GM23338 (cell line): Measurements from ENCODE around the gene C19orf47. TPM values are rescaled to one million over a fixed set of nuclear protein-coding genes. Genes with fewer than 3 reads are reported as not detected.

Source experiments
- ATAC-seq: fragments of 200-7000 bp; cut with Tn5 transposase; 3 replicates; pipeline ENCODE4 v1.9.1; 2020
- DNase-seq: peaks from one replicate; pipeline ENCODE4 v3.0.0-alpha.2; 2015; ENCODE audit warnings: low spot score
- H2AFZ ChIP-seq: fragments of 200-600 bp; sonication (generic); 2 replicates; pipeline ENCODE4 v1.8.0; 2016; ENCODE audit warnings: antibody characterized with exemption, mild to moderate bottlenecking, moderate library complexity
- H3F3A ChIP-seq: fragments of 200-600 bp; sonication (generic); replicated peaks from 2 replicates; pipeline ENCODE4 v1.8.0; 2017; ENCODE audit warnings: antibody characterized with exemption, mixed run types, low read depth
- H3K27ac ChIP-seq: fragments of 200-600 bp; sonication (generic); 2 replicates; pipeline ENCODE4 v1.6.1; 2016; ENCODE audit warnings: low read depth
- H3K27me3 ChIP-seq: fragments of 200-600 bp; sonication (generic); 2 replicates; pipeline ENCODE4 v1.8.0; 2016; ENCODE audit warnings: mild to moderate bottlenecking, mixed run types, moderate library complexity; ENCODE audit not compliant: insufficient read depth
- H3K36me3 ChIP-seq: fragments of 200-600 bp; sonication (generic); 2 replicates; pipeline ENCODE4 v1.8.0; 2016; ENCODE audit warnings: mild to moderate bottlenecking; ENCODE audit not compliant: insufficient read depth
- H3K4me1 ChIP-seq: fragments of 200-600 bp; sonication (generic); 2 replicates; pipeline ENCODE4 v1.8.0; 2016; ENCODE audit warnings: mild to moderate bottlenecking, moderate library complexity; ENCODE audit not compliant: insufficient read depth
- H3K4me2 ChIP-seq: fragments of 200-600 bp; sonication (generic); 2 replicates; pipeline ENCODE4 v1.7.1; 2017; ENCODE audit warnings: mixed run types
- H3K4me3 ChIP-seq: fragments of 200-600 bp; sonication (generic); 2 replicates; pipeline ENCODE4 v1.6.1; 2016; ENCODE audit warnings: mixed run types
- H3K79me2 ChIP-seq: fragments of 200-600 bp; sonication (generic); replicated peaks from 2 replicates; pipeline ENCODE4 v1.8.0; 2017; ENCODE audit warnings: mild to moderate bottlenecking; ENCODE audit not compliant: insufficient read depth
- H3K9me2 ChIP-seq: fragments of 200-600 bp; sonication (generic); 2 replicates; pipeline ENCODE4 v1.8.0; 2017; ENCODE audit not compliant: insufficient read depth
- H4K20me1 ChIP-seq: fragments of 200-600 bp; sonication (generic); replicated peaks from 2 replicates; pipeline ENCODE4 v1.8.0; 2017; ENCODE audit warnings: mild to moderate bottlenecking; ENCODE audit not compliant: insufficient read depth
- H3K27ac Mint-ChIP-seq: 2 replicates; pipeline ENCODE4 v1.8.0; 2020; ENCODE audit warnings: inconsistent platforms, mild to moderate bottlenecking, moderate library complexity, mixed read lengths
- H3K27me3 Mint-ChIP-seq: 3 replicates; pipeline ENCODE4 v1.8.0; 2022; ENCODE audit warnings: low read depth, mild to moderate bottlenecking, moderate library complexity, mixed read lengths, inconsistent platforms; ENCODE audit not compliant: insufficient read depth, poor library complexity
- H3K36me3 Mint-ChIP-seq: 3 replicates; pipeline ENCODE4 v1.8.0; 2021; ENCODE audit warnings: low read depth, mild to moderate bottlenecking, inconsistent platforms, moderate library complexity, mixed read lengths
- H3K4me1 Mint-ChIP-seq: 3 replicates; pipeline ENCODE4 v1.8.0; 2020; ENCODE audit warnings: mild to moderate bottlenecking, inconsistent platforms, mixed read lengths
- H3K4me3 Mint-ChIP-seq: 3 replicates; pipeline ENCODE4 v1.8.0; 2021; ENCODE audit warnings: moderate library complexity, mild to moderate bottlenecking, inconsistent platforms, mixed read lengths
- H3K9me3 Mint-ChIP-seq: 3 replicates; pipeline ENCODE4 v1.8.0; 2020; ENCODE audit warnings: moderate library complexity, mild to moderate bottlenecking, inconsistent platforms, mixed read lengths
- CREB1 ChIP-seq: fragments of 250-450 bp; sonication (Bioruptor Pico); IDR thresholded peaks from 2 replicates; pipeline ENCODE4 v1.5.0; 2020; ENCODE audit warnings: low read depth, mild to moderate bottlenecking, moderate library complexity
- ETS1 ChIP-seq: IDR thresholded peaks from 2 replicates; pipeline ENCODE4 v1.6.1; 2016; ENCODE audit warnings: antibody characterized with exemption
- EZH2 ChIP-seq: fragments of 200-600 bp; sonication (generic); IDR thresholded peaks from one replicate; pipeline ENCODE4 v1.8.0; 2017; ENCODE audit warnings: antibody characterized with exemption, mild to moderate bottlenecking, low read depth; ENCODE audit not compliant: unreplicated experiment
- POLR2AphosphoS5 ChIP-seq: IDR thresholded peaks from 2 replicates; pipeline ENCODE4 v1.6.1; 2016; ENCODE audit warnings: antibody characterized with exemption, low read depth
- REST ChIP-seq: IDR thresholded peaks from one replicate; pipeline ENCODE4 v1.6.1; 2018; ENCODE audit warnings: antibody characterized with exemption; ENCODE audit not compliant: unreplicated experiment
- STAT1 ChIP-seq: IDR thresholded peaks from one replicate; pipeline ENCODE4 v1.6.1; 2016; ENCODE audit warnings: antibody characterized with exemption; ENCODE audit not compliant: unreplicated experiment
- ZNF114 ChIP-seq: fragments of 250-450 bp; sonication (Bioruptor Pico); IDR thresholded peaks from 2 replicates; pipeline ENCODE4 v1.5.0; 2020; ENCODE audit warnings: mild to moderate bottlenecking, moderate library complexity
- ZNF462 ChIP-seq: fragments of 250-450 bp; sonication (Bioruptor Pico); IDR thresholded peaks from 2 replicates; pipeline ENCODE4 v1.5.0; 2020; ENCODE audit warnings: mild to moderate bottlenecking, moderate library complexity
- polyA plus RNA-seq: library from polyadenylated mRNA; unstranded; fragments of >200 nt; fragmentation: Nextera tagmentation; extraction: Ambion mirVana; gene quantifications from 2 replicates; pipeline ENCODE4 v1.2.1, GENCODE V29; 2016
- total RNA-seq: library from RNA; depleted of rRNA; stranded (reverse); fragments of >200 nt; shearing (Covaris generic); gene quantifications from 2 replicates; pipeline ENCODE4 v1.2.3, GENCODE V29; 2014

Gene C19orf47
- total and polyA plus RNA-seq, 2 experiments from 2014 or later: 13.1 to 26.6 TPM

- TF ChIP-seq ZNF462 (CRISPR knock-in tag): no peak
- TF ChIP-seq CREB1 (CRISPR knock-in tag): no peak
- TF ChIP-seq POLR2AphosphoS5: no peak
Measured at GRCh38 chr19:40286971-40287421, 61.2 kb downstream of the C19orf47 start (continued).

- no peak for ATAC-seq
- Histone ChIP-seq H3K27ac (peak overlapping the region; percentile 88), H3K36me3 (no peaks in the 10 kb centered on the region), H3K9me2 (no peaks in the 10 kb centered on the region), H3K4me1 (peaks cover 7% of the 10 kb centered on the region), H4K20me1 (no peaks in the 10 kb centered on the region), H3K4me3 (peak overlapping the region; percentile 51), H2AFZ (peak overlapping the region; percentile 63), H3K79me2 (peaks cover 33% of the 10 kb centered on the region), H3F3A (peaks cover 12% of the 10 kb centered on the region), H3K4me2 (peak overlapping the region; percentile 70), H3K27me3 (no peaks in the 10 kb centered on the region)
- Mint-ChIP-seq H3K4me3 (peak overlapping the region; percentile 87), H3K4me1 (peaks cover 32% of the 10 kb centered on the region), H3K36me3 (no peaks in the 10 kb centered on the region), H3K27ac (peak overlapping the region; percentile 100), H3K27me3 (peaks cover 15% of the 10 kb centered on the region), H3K9me3 (peaks cover 3% of the 10 kb centered on the region; the same call in 2 of the 3 replicates)
- no peak for DNase-seq
- TF ChIP-seq REST: no peak
- TF ChIP-seq EZH2: no peak
- no peak for TF ChIP-seq ETS1
- TF ChIP-seq ZNF114 (CRISPR knock-in tag): no peak
- TF ChIP-seq STAT1: no peak
Measured at GRCh38 chr19:40286235-40286970, 61.8 kb downstream of the C19orf47 start.
